ENCODE data around the gene GPR25. TPM values are rescaled to one million over a fixed set of nuclear protein-coding genes. Genes with fewer than 3 reads are reported as not detected.
A peak's percentile ranks its signal among the peaks of the same experiment; 100 is the strongest.

GPR25 gene
- total and polyA plus RNA-seq, 10 of the 15 experiments (the other 5 are each of a cell fraction or from before 2014, with no cell fraction given): not detected

- TF ChIP-seq ZNF24 (IDR thresholded peaks at IDR 0.05) (0 out of 2 replicates have a peak, but pooled peaks have one; percentile 10), MLLT1 (IDR thresholded peaks at IDR 0.05) (peak; percentile 91), BHLHE40 (IDR thresholded peaks at IDR 0.05; ENCODE audit: borderline replicate concordance in 1 of 2, low read depth in 2 of 2, low read length in 1 of 2) (peak; percentile 75 to 93; a peak in 3 of 4 replicates), ESRRA (IDR thresholded peaks at IDR 0.05; ENCODE audit: low read length) (no peak), ZBTB11 (CRISPR knock-in tag; IDR thresholded peaks at IDR 0.05) (no peak), CREM (IDR thresholded peaks at IDR 0.05; ENCODE audit: low read depth) (peak; percentile 85), ZBED1 (IDR thresholded peaks at IDR 0.05; ENCODE audit: borderline replicate concordance) (peak; percentile 73; the same call in 1 of the 2 replicates), SUZ12 (IDR thresholded peaks at IDR 0.05; ENCODE audit: unreplicated experiment) (no peak), DPF2 (IDR thresholded peaks at IDR 0.05) (peak; percentile 96), NFYB (IDR thresholded peaks at IDR 0.05; ENCODE audit: insufficient read depth, low read depth, low read length) (no peak), NBN (IDR thresholded peaks at IDR 0.05) (peak; percentile 74), KLF5 (IDR thresholded peaks at IDR 0.05; ENCODE audit: partially characterized antibody) (peak; percentile 70), SPI1 (IDR thresholded peaks at IDR 0.05; ENCODE audit: borderline replicate concordance, insufficient read depth, low read depth, low read length) (peak; percentile 88), YBX1 (IDR thresholded peaks at IDR 0.05) (no peak), PRDM15 (CRISPR knock-in tag; IDR thresholded peaks at IDR 0.05) (no peak), HDGF (IDR thresholded peaks at IDR 0.05) (no peak; the same call in 1 of the 2 replicates), ATF2 (IDR thresholded peaks at IDR 0.05; ENCODE audit: low read length) (no peak), ZNF274 (IDR thresholded peaks at IDR 0.05; ENCODE audit: insufficient read depth, insufficient read length) (no peak), PBX3 (IDR thresholded peaks at IDR 0.05; ENCODE audit: insufficient replicate concordance, low read depth, low read length) (no peak), NFIC (IDR thresholded peaks at IDR 0.05; ENCODE audit: low read depth, low read length) (peak; percentile 76; the same call in 1 of the 2 replicates)
Observed at GRCh38 chr1:200888349-200888838, 15.6 kb downstream of the GPR25 start (continued).
